Neural progenitor cell (in vitro differentiated cells): Measurements from ENCODE around the gene OGFOD3. TPM values are rescaled to one million over a fixed set of nuclear protein-coding genes. Genes with fewer than 3 reads are reported as not detected.

ENCODE experiments used
- DNase-seq: peaks from one replicate; pipeline ENCODE4 v3.0.0-alpha.2; 2016; ENCODE audit warnings: low spot score
- H2AFZ ChIP-seq: fragments of 200-600 bp; sonication (generic); replicated peaks from 2 replicates; pipeline ENCODE4 v1.6.1; 2016; ENCODE audit warnings: antibody characterized with exemption
- H3F3A ChIP-seq: fragments of 200-600 bp; sonication (generic); 2 replicates; pipeline ENCODE4 v1.6.1; 2016; ENCODE audit warnings: antibody characterized with exemption, low read depth
- H3K27ac ChIP-seq: fragments of 200-600 bp; sonication (generic); 2 replicates; pipeline ENCODE4 v1.5.1; 2016; ENCODE audit warnings: mild to moderate bottlenecking
- H3K27me3 ChIP-seq: fragments of 200-600 bp; sonication (generic); 2 replicates; pipeline ENCODE4 v1.6.1; 2016; ENCODE audit warnings: mild to moderate bottlenecking, moderate library complexity
- H3K36me3 ChIP-seq: fragments of 200-600 bp; sonication (generic); 2 replicates; pipeline ENCODE4 v1.5.1; 2016
- H3K4me1 ChIP-seq: fragments of 200-600 bp; sonication (generic); 2 replicates; pipeline ENCODE4 v1.6.1; 2016; ENCODE audit warnings: mixed run types
- H3K4me2 ChIP-seq: fragments of 200-600 bp; sonication (generic); 2 replicates; pipeline ENCODE4 v1.6.1; 2016
- H3K4me3 ChIP-seq: fragments of 200-600 bp; sonication (generic); 2 replicates; pipeline ENCODE4 v1.5.1; 2016
- H3K79me2 ChIP-seq: fragments of 200-600 bp; sonication (generic); 2 replicates; pipeline ENCODE4 v1.6.1; 2016; ENCODE audit warnings: low read depth
- H3K9ac ChIP-seq: fragments of 200-600 bp; sonication (generic); 2 replicates; pipeline ENCODE4 v1.6.1; 2016
- H3K9me3 ChIP-seq: fragments of 200-600 bp; sonication (generic); 2 replicates; pipeline ENCODE4 v1.5.1; 2016; ENCODE audit warnings: low read depth
- H4K20me1 ChIP-seq: fragments of 200-600 bp; sonication (generic); 2 replicates; pipeline ENCODE4 v1.6.1; 2016; ENCODE audit warnings: low read depth
- H3K27ac Mint-ChIP-seq: 3 replicates; pipeline ENCODE4 v1.8.0; 2021; ENCODE audit warnings: mixed read lengths
- H3K27me3 Mint-ChIP-seq: 2 replicates; pipeline ENCODE4 v1.8.0; 2022; ENCODE audit warnings: low read depth, mild to moderate bottlenecking, inconsistent platforms, moderate library complexity, mixed read lengths; ENCODE audit not compliant: insufficient read depth
- H3K36me3 Mint-ChIP-seq: 3 replicates; pipeline ENCODE4 v1.8.0; 2021; ENCODE audit warnings: mixed read lengths
- H3K4me1 Mint-ChIP-seq: 3 replicates; pipeline ENCODE4 v1.8.0; 2021; ENCODE audit warnings: mixed read lengths
- H3K4me3 Mint-ChIP-seq: 3 replicates; pipeline ENCODE4 v1.8.0; 2021; ENCODE audit warnings: mild to moderate bottlenecking, moderate library complexity, mixed read lengths
- H3K9me3 Mint-ChIP-seq: 3 replicates; pipeline ENCODE4 v1.8.0; 2020; ENCODE audit warnings: mixed read lengths
- CTCF ChIP-seq: fragments of 200-600 bp; sonication (generic); IDR thresholded peaks from 2 replicates; pipeline ENCODE4 v1.5.1; 2017; ENCODE audit warnings: antibody characterized with exemption, mild to moderate bottlenecking
- EZH2 ChIP-seq: fragments of 200-600 bp; sonication (generic); IDR thresholded peaks from 2 replicates; pipeline ENCODE4 v1.6.1; 2017; ENCODE audit warnings: antibody characterized with exemption, mild to moderate bottlenecking, moderate library complexity
- EZH2phosphoT487 ChIP-seq: fragments of 200-600 bp; sonication (generic); IDR thresholded peaks from 2 replicates; pipeline ENCODE4 v1.6.1; 2017; ENCODE audit warnings: antibody characterized with exemption
- total RNA-seq: library from RNA; depleted of rRNA; stranded (reverse); fragments of >200 nt; gene quantifications from 2 replicates; pipeline ENCODE4 v1.2.3, GENCODE V29; 2015; ENCODE audit warnings: low replicate concordance

Gene OGFOD3
- total RNA-seq, 1 donor from 2014 or later = 26.8 TPM

- DNase-seq = no peak
- Histone ChIP-seq H3K36me3 (no peaks in the 10 kb centered on the region), H3K79me2 (no peaks in the 10 kb centered on the region), H2AFZ (no peak overlapping the region), H3K4me3 (no peak overlapping the region), H4K20me1 (no peaks in the 10 kb centered on the region), H3K9me3 (no peaks in the 10 kb centered on the region), H3K4me2 (no peak overlapping the region), H3K27ac (no peak overlapping the region), H3K4me1 (no peaks in the 10 kb centered on the region), H3F3A (peaks cover 4% of the 10 kb centered on the region), H3K9ac (no peak overlapping the region), H3K27me3 (no peaks in the 10 kb centered on the region)
- no peaks in the 10 kb centered on the region for H3K9me3 Mint-ChIP-seq
- no peak overlapping the region for H3K4me3 Mint-ChIP-seq
- H3K27me3 Mint-ChIP-seq = peaks cover 6% of the 10 kb centered on the region
- peaks cover 7% of the 10 kb centered on the region for H3K4me1 Mint-ChIP-seq
- TF ChIP-seq EZH2 (no peak), EZH2phosphoT487 (no peak), CTCF (no peak)
- peaks cover 4% of the 10 kb centered on the region for H3K36me3 Mint-ChIP-seq
- H3K27ac Mint-ChIP-seq = no peak overlapping the region
Measured at GRCh38 chr17:82439194-82439828, 20.9 kb upstream of the OGFOD3 start.

DNA sequence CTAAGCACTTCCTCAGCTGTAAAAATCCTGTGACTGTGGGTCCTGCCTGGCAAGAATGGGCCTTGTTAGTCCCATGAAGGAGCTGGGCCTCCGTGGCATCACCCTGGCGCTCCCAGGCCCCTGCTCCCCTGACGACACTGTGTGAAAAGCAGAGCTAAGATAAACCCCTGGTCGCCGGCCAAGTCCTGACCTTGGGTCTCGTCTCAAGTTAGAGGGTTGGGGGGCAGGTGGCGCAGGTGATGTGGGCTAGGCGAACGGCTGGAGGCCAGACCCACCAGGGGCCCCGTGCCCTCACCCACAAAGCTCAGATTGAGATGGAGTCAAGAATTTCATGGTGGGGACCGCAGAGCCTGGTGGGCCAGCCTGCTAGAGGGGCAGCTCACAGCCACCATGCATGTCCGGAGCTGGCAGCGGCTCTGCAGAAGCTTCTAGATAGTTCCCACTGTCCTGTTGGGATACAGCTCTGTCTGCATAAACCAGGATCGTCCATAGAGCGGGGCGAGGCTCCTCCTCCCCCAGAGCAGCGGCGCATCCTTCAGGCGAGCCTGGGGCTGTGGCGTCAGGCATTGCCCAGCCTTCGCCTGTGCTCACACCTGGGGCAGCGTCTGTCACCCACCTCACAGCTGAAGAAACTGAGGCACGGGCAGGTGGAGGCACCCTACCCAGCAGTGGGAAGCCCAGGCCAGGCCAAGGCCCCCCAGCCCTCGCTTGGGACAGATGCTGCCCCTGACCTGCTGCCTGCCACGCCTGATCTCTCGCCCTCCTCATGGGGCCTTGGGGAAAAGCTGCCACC, 20.2 kb upstream of the OGFOD3 start:
- no peaks in the 10 kb centered on the region for H4K20me1 ChIP-seq
- peaks cover 6% of the 10 kb centered on the region for H3K27me3 Mint-ChIP-seq
- no peak overlapping the region for H3K27ac ChIP-seq
- H3K27ac Mint-ChIP-seq = no peak overlapping the region
- no peaks in the 10 kb centered on the region for H3K36me3 ChIP-seq
- peaks cover 4% of the 10 kb centered on the region for H3K36me3 Mint-ChIP-seq
- TF ChIP-seq EZH2 = no peak
- no peak for TF ChIP-seq EZH2phosphoT487
- no peak for TF ChIP-seq CTCF
- H3K9ac ChIP-seq = no peak overlapping the region
- H3K9me3 ChIP-seq = no peaks in the 10 kb centered on the region
- H3K4me2 ChIP-seq = no peak overlapping the region
- H3K4me3 Mint-ChIP-seq = no peak overlapping the region
- no peak overlapping the region for H2AFZ ChIP-seq
- no peak for DNase-seq
- no peak overlapping the region for H3K4me3 ChIP-seq
- H3K4me1 ChIP-seq = no peaks in the 10 kb centered on the region
- no peaks in the 10 kb centered on the region for H3K79me2 ChIP-seq
- peaks cover 7% of the 10 kb centered on the region for H3K4me1 Mint-ChIP-seq
- peaks cover 4% of the 10 kb centered on the region for H3F3A ChIP-seq
- H3K9me3 Mint-ChIP-seq = no peaks in the 10 kb centered on the region
- H3K27me3 ChIP-seq = no peaks in the 10 kb centered on the region

DNA sequence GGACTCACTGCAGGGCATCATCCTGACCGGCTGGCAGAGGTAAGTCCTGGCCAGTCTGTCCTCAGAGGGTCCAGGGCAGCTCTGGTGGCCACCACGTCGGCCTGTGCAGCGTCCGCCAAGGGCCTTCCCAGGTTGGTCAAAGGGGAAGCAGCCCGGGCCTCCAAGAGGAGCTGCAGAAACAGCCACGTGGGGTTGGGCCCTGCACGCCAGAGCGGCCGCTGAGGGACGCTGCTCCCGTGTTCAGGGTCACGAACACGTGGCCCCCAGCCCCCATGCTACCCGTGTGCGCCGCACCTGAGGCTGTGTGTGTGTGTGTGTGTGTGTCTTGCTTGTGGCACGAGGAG, 18.9 kb upstream of the OGFOD3 start:
- H3K4me1 Mint-ChIP-seq = peaks cover 7% of the 10 kb centered on the region
- H3K27me3 Mint-ChIP-seq = peaks cover 5% of the 10 kb centered on the region

More for the DNA sequence above, 18.9 kb upstream of the OGFOD3 start:
- Histone ChIP-seq H3K27ac (no peak overlapping the region), H3K4me2 (no peak overlapping the region), H3K9ac (no peak overlapping the region), H4K20me1 (no peaks in the 10 kb centered on the region), H2AFZ (no peak overlapping the region), H3K79me2 (no peaks in the 10 kb centered on the region), H3K4me3 (no peak overlapping the region), H3F3A (peaks cover 4% of the 10 kb centered on the region), H3K36me3 (no peaks in the 10 kb centered on the region), H3K4me1 (no peaks in the 10 kb centered on the region), H3K27me3 (no peaks in the 10 kb centered on the region), H3K9me3 (no peaks in the 10 kb centered on the region)
- no peaks in the 10 kb centered on the region for H3K36me3 Mint-ChIP-seq
- no peaks in the 10 kb centered on the region for H3K9me3 Mint-ChIP-seq
- no peak for TF ChIP-seq EZH2phosphoT487
- no peak for TF ChIP-seq CTCF
- TF ChIP-seq EZH2 = no peak
- no peak overlapping the region for H3K4me3 Mint-ChIP-seq
- DNase-seq = no peak
- H3K27ac Mint-ChIP-seq = no peak overlapping the region
